Measurements from ENCODE around the gene ANTXRL. TPM values are rescaled to one million over a fixed set of nuclear protein-coding genes. Genes with fewer than 3 reads are reported as not detected.
"Not testable (repeated sequence)": the region's sequence is repeated elsewhere in the genome, so short reads cannot be mapped to it uniquely, and the experiment has no call there.

Gene ANTXRL
- polyA plus RNA-seq, 1 of the 3 experiments (the other 2 are of a cell fraction): not detected

DNA sequence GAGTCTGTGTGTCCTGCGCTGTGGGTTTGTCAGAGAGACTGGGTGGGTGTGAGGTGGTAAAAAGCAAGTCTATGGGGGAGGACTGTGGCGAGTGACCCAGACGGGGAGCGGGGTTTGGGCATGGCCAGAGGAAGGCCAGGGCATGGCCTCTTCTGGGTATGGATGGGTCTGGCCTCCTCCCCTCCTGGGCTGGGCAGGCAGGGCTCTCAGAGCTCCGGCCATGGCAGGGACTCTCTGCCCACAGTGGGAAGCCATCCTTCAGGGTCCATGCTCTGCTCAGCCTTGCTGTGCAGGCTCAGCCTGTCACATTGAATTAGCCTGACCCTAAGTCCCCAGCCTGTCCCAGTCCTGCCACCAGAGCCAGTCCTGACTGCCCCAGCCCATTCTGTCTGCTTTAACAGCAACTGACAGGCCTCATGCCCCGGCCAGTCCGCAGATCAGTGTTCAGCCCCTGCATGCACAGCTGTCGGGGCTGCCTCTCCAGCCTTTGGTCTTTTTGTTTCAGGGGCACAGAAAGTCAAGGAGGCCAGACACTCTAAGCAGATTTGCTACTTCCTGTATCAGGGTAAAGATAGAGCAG, 7.9 kb downstream of the ANTXRL start (continued):
- TF ChIP-seq, protein P1, sequence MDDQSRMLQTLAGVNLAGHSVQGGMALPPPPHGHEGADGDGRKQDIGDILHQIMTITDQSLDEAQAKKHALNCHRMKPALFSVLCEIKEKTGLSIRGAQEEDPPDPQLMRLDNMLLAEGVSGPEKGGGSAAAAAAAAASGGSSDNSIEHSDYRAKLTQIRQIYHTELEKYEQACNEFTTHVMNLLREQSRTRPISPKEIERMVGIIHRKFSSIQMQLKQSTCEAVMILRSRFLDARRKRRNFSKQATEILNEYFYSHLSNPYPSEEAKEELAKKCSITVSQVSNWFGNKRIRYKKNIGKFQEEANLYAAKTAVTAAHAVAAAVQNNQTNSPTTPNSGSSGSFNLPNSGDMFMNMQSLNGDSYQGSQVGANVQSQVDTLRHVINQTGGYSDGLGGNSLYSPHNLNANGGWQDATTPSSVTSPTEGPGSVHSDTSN (IDR thresholded peaks at IDR 0.05): no peak

DNA sequence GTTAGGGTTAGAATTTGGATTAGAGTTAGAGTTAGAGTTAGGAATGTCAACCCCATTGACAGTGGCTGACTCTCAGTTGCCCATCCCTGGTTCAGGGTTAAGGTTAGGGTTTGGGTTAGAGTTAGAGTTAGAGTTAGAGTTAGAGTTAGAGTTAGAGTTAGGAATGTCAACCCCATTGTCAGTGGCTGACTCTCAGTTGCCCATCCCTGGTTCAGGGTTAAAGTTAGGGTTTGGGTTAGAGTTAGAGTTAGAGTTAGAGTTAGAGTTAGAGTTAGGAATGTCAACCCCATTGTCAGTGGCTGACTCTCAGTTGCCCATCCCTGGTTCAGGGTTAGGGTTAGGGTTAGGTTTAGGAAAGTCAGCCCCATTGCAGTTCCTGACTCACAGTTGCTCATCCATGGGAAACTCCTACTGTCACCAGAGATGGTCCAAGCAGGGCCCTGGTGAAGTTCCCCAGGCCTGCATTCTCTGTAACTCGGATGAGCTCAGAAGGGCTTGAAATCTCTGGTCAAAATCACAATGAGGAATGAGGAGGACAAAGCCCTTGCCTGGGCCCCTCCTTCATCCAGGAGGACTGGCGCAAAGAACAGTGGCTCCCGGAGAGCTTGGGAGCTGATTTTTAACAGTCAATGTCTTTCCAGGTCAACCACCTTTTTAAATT, 8.7 kb downstream of the ANTXRL start:
- DNase-seq; H2AFZ ChIP-seq (ENCODE audit: low read depth); H3K9me3 ChIP-seq; H3K27ac ChIP-seq (ENCODE audit: low read depth in 2 of 2, low read length in 1 of 2); H4K20me1 ChIP-seq (ENCODE audit: insufficient read depth); H3K9ac ChIP-seq; H3K4me2 ChIP-seq; CTCF ChIA-PET; H3F3A ChIP-seq (replicated peaks; ENCODE audit: insufficient read depth); H3K27me3 ChIP-seq (ENCODE audit: insufficient read depth); H3K9me2 ChIP-seq; H3K4me3 ChIP-seq (ENCODE audit: low read depth in 2 of 2, low read length in 1 of 2); H3K79me2 ChIP-seq (ENCODE audit: insufficient read depth); H3K36me3 ChIP-seq (replicated peaks in 1 of 2; ENCODE audit: control insufficient read depth in 1 of 2, insufficient read depth in 2 of 2, low read length in 1 of 2); POLR2A ChIA-PET: not testable (repeated sequence)
- peaks cover 6 to 10% of the 10 kb centered on the region in 2 experiments; a peak in 2 of 4 replicates for H3K4me1 ChIP-seq (ENCODE audit: control insufficient read depth in 1 of 2, insufficient read depth in 2 of 2, low read depth in 1 of 2, low read length in 1 of 2)
- 47% methylated on average over 3 of the region's 3 CpGs for WGBS (ENCODE audit: low lambda C conversion rate)

DNA sequence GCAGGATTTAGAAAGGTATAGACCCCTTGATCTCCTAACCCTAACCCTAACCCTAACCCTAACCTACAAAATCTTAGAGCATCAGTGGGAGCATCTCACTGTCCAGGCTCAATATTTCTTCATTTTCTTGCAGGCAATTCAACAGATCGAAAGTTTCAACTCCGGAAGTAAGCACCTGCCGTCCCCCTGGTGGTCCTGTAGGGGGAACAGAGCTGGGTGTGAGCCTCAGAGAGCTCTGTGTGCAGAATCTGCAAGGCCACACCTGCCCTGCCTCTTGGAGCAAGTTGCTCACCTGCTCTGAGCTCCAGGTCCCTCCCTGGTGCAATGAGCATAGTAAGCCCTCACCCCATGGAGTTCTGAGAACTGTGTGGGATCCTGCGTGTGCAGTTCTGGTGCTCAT, 9.3 kb downstream of the ANTXRL start:
- DNase-seq; H3K27ac ChIP-seq (ENCODE audit: low read depth in 2 of 2, low read length in 1 of 2); H3K79me2 ChIP-seq (ENCODE audit: insufficient read depth); H2AFZ ChIP-seq (ENCODE audit: low read depth); H3K9ac ChIP-seq; H3K9me3 ChIP-seq; H4K20me1 ChIP-seq (ENCODE audit: insufficient read depth); H3K9me2 ChIP-seq; H3K4me3 ChIP-seq (ENCODE audit: low read depth in 2 of 2, low read length in 1 of 2); H3K4me2 ChIP-seq; H3F3A ChIP-seq (replicated peaks; ENCODE audit: insufficient read depth); CTCF ChIA-PET; H3K36me3 ChIP-seq (replicated peaks in 1 of 2; ENCODE audit: control insufficient read depth in 1 of 2, insufficient read depth in 2 of 2, low read length in 1 of 2); POLR2A ChIA-PET; H3K27me3 ChIP-seq (ENCODE audit: insufficient read depth): not testable (repeated sequence)
- peaks cover 6 to 10% of the 10 kb centered on the region in 2 experiments; a peak in 2 of 4 replicates for H3K4me1 ChIP-seq (ENCODE audit: control insufficient read depth in 1 of 2, insufficient read depth in 2 of 2, low read depth in 1 of 2, low read length in 1 of 2)
- 57% methylated on average over 4 of the region's 4 CpGs for WGBS (ENCODE audit: low lambda C conversion rate)

DNA sequence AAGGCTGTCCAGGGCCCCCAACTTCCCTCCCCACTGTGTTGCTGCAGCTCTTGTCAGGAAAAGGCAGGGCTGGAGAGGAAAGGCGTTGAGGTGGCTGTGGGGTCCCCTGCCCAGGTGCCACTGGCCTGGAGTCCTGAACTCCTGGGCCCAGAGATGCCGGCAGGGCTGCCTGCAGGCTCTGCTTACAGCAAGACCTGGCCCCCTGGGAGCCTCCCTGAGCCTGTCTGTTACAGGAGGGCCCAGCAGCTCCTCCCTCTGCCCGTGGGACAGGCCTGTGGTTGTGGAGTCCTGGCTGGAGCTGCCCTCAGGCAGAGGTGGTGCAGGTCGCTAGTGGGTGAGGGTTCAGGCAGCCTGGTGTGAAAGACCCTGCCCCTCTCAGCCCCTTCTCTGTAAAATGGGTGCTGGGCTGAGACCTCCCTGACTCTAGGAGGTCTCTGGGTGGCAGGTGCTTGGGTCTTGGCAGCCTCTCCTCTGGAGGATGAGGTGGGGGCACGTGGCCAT, 9.9 kb downstream of the ANTXRL start:
- Histone ChIP-seq H3K4me3 (ENCODE audit: low read depth in 2 of 2, low read length in 1 of 2) (no peak overlapping the region), H3F3A (replicated peaks; ENCODE audit: insufficient read depth) (peaks cover 3% of the 10 kb centered on the region), H3K9me2 (no peaks in the 10 kb centered on the region), H4K20me1 (ENCODE audit: insufficient read depth) (no peaks in the 10 kb centered on the region), H2AFZ (ENCODE audit: low read depth) (no peak overlapping the region), H3K36me3 (replicated peaks in 1 of 2; ENCODE audit: control insufficient read depth in 1 of 2, insufficient read depth in 2 of 2, low read length in 1 of 2) (no peaks in the 10 kb centered on the region), H3K27me3 (ENCODE audit: insufficient read depth) (no peaks in the 10 kb centered on the region), H3K9ac (no peak overlapping the region), H3K27ac (ENCODE audit: low read depth in 2 of 2, low read length in 1 of 2) (no peak overlapping the region), H3K9me3 (no peaks in the 10 kb centered on the region), H3K4me1 (ENCODE audit: control insufficient read depth in 1 of 2, insufficient read depth in 2 of 2, low read depth in 1 of 2, low read length in 1 of 2) (peaks cover 6 to 8% of the 10 kb centered on the region in 2 experiments; a peak in 2 of 4 replicates), H3K79me2 (ENCODE audit: insufficient read depth) (no peaks in the 10 kb centered on the region), H3K4me2 (no peak overlapping the region)
- WGBS (ENCODE audit: low lambda C conversion rate): 83% methylated on average over 2 of the region's 5 CpGs
- POLR2A ChIA-PET: no interaction called here
- no peak for DNase-seq
- CTCF ChIA-PET: no interaction called here
- no peak for TF ChIP-seq FOXJ3 (CRISPR knock-in tag; IDR thresholded peaks at IDR 0.05)
- TF ChIP-seq, protein P2, sequence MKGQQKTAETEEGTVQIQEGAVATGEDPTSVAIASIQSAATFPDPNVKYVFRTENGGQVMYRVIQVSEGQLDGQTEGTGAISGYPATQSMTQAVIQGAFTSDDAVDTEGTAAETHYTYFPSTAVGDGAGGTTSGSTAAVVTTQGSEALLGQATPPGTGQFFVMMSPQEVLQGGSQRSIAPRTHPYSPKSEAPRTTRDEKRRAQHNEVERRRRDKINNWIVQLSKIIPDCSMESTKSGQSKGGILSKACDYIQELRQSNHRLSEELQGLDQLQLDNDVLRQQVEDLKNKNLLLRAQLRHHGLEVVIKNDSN (IDR thresholded peaks at IDR 0.05; ENCODE audit: borderline replicate concordance, low read depth): no peak
- TF ChIP-seq, protein P1 (IDR thresholded peaks at IDR 0.05): no peak
- no peak for TF ChIP-seq GABPA (IDR thresholded peaks at IDR 0.05; ENCODE audit: low read depth)
- no peak for TF ChIP-seq POLR2AphosphoS5 (IDR thresholded peaks at IDR 0.05; ENCODE audit: low read depth, low read length)
- no peak for TF ChIP-seq ELF1 (IDR thresholded peaks at IDR 0.05)
- no peak for TF ChIP-seq RCOR1 (IDR thresholded peaks at IDR 0.05; ENCODE audit: low read length)
- TF ChIP-seq, protein P3, sequence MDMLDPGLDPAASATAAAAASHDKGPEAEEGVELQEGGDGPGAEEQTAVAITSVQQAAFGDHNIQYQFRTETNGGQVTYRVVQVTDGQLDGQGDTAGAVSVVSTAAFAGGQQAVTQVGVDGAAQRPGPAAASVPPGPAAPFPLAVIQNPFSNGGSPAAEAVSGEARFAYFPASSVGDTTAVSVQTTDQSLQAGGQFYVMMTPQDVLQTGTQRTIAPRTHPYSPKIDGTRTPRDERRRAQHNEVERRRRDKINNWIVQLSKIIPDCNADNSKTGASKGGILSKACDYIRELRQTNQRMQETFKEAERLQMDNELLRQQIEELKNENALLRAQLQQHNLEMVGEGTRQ (IDR thresholded peaks at IDR 0.05; ENCODE audit: borderline replicate concordance, low read depth, low read length): no peak
- no peak for TF ChIP-seq JUND (IDR thresholded peaks at IDR 0.05)
- TF ChIP-seq, protein P4, sequence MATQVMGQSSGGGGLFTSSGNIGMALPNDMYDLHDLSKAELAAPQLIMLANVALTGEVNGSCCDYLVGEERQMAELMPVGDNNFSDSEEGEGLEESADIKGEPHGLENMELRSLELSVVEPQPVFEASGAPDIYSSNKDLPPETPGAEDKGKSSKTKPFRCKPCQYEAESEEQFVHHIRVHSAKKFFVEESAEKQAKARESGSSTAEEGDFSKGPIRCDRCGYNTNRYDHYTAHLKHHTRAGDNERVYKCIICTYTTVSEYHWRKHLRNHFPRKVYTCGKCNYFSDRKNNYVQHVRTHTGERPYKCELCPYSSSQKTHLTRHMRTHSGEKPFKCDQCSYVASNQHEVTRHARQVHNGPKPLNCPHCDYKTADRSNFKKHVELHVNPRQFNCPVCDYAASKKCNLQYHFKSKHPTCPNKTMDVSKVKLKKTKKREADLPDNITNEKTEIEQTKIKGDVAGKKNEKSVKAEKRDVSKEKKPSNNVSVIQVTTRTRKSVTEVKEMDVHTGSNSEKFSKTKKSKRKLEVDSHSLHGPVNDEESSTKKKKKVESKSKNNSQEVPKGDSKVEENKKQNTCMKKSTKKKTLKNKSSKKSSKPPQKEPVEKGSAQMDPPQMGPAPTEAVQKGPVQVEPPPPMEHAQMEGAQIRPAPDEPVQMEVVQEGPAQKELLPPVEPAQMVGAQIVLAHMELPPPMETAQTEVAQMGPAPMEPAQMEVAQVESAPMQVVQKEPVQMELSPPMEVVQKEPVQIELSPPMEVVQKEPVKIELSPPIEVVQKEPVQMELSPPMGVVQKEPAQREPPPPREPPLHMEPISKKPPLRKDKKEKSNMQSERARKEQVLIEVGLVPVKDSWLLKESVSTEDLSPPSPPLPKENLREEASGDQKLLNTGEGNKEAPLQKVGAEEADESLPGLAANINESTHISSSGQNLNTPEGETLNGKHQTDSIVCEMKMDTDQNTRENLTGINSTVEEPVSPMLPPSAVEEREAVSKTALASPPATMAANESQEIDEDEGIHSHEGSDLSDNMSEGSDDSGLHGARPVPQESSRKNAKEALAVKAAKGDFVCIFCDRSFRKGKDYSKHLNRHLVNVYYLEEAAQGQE (IDR thresholded peaks at IDR 0.05; ENCODE audit: low read depth, low read length): no peak
- no peak for TF ChIP-seq RXRA (IDR thresholded peaks at IDR 0.05; ENCODE audit: borderline replicate concordance, low read depth)
